GM21381 (cell line): ENCODE data around the gene RPL18.

Experiments
- ATAC-seq: cut with Tn5 transposase; IDR thresholded peaks from one replicate; pipeline ENCODE4 v1.9.1; 2021; ENCODE audit warnings: mild to moderate bottlenecking, moderate library complexity; ENCODE audit not compliant: unreplicated experiment

RPL18 gene

DNA sequence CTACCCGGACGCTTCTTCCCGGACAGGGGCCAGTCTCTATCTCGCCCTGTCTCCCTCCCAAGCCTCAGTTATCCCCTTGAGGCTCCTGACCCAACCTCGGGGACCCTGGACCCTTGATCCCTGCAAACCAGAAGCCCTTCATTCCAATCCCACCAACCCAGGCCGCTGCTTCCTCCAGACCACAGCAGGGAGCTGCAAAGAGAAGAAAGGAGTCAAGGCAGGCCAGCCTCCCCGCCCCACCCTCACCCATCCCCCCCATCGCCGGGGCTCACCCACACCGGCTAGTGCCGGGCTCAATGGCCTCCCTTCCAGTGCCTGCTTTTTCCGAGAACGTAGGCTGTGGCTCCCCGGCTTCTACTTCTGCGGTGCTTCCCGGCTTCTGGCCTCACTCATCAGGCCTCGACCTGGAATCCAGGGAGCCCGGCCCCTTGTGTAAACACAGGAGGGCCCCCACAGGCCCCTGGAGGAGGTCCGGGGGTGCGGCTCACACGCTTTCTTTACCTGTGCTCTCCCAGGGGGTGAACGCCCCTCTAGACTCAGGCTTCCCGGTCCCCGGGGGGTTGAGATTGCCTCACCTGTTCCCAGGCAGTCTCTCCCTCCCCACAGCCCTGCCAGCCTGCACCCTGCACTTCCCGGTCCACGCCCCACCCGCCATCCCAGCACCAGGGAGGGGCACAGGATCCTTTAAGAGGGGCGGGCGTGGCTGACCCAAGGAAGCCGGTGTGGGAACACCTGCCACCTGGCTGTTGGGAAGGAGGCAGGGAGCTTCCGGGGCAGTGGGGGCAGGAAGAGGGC is 4.3 kb downstream of the RPL18 start, which contains the start of gene FAM83E:
Gene FAM83E, minus strand, starts transcription at position 641 of the 795 bp plus-strand sequence. CDS start 1,704 bp downstream, outside the sequence.
- no peak for ATAC-seq

DNA sequence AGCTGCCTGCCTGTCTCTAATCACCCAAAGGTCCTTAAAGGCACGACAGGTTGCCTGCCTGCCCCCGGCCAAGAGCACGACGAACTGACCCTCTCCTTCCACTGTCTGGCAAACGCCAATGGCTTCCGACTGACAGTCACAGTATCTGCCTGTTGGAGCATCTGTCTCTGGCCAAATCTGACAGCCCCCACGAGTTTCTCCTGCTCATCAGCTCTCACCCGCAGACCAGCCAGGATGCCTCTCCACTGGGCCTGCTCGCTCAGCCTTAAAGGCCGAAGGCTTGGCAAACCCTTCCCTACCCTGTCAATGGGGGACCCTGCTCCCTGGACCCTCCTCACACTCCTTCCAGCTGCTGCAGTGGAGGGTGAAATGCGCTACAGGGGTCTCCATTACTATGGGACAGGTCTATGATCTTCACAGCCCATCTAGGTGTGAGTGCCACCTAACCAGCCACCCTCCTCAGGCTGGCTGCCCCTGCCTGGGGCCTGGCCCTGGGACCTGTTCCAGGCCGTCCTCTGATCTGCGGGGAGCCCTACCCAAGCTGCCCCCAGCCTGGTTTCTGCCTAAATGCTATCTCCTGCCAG is 5.0 kb downstream of the RPL18 start:
- no peak for ATAC-seq

- no peak for ATAC-seq
Observed at GRCh38 chr19:48613024-48613851, 5.7 kb downstream of the RPL18 start.

DNA sequence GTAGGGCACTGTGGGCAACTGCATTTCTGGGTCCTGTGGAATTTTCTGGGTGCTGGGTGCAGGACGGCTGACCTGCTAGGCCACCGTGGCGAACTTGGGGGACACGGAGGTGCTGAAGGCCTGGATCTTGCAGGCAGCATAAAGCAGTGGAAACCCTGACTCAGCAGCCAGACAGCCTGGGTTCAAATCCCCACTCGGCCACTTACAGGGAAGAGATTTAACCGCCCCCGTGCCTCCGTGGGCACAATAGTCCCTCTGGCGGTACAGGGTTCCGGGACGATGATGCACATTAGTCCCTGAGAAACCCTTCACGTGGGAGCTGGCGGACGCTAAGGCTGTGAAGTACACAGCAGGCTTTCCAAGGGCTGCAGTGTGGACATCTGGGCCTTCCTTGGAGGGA is 7.1 kb downstream of the RPL18 start:
- no peak for ATAC-seq

DNA sequence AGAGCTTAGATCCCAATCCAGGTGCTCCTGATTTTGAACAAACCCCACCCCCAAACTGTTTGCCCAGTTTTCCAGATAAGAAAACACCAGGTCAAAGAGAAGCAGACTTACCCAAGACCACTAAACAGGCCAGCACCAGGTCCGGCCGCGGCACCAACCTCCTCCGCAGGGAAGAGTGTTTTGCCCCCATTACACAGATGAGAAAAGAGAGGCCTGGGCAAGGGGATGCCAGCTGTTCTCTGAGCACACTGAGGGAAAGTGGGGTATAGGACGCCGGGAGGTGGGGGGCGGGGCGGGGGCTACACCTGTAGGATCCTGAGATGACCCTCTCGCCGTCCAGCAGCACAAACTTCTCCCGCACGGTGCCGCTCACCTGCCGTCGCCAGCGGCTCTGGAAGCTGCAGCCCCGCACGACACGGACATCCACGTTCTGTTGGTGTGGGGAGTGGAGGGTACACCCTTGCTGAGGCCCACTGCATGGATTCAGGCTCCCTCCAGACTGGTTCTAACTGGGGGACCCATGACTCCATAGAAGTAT is 9.3 kb downstream of the RPL18 start:
- ATAC-seq: no peak

DNA sequence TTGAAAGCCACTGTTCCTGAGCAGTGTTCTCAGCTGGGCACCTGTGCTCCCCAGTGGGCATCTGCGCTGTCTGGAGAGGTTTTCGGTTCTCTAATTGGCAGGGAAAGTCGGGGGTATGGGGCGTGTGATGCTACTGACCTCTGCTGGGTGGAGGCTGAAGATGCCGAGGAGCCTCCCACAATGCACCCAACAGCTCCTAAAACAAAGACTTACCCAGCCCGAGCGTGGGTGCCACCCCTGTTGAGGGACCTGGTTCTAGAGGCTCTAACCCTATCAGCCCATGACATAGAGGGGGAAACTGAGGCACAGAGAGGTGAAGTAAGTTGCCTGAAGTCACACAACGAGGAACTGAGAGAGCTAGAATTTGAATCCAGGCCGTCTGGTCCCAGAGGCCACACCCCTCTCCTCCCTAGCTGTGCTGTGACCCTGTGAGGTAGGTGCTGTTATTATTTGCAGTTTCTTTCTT is 10.1 kb downstream of the RPL18 start:
- no peak for ATAC-seq

DNA sequence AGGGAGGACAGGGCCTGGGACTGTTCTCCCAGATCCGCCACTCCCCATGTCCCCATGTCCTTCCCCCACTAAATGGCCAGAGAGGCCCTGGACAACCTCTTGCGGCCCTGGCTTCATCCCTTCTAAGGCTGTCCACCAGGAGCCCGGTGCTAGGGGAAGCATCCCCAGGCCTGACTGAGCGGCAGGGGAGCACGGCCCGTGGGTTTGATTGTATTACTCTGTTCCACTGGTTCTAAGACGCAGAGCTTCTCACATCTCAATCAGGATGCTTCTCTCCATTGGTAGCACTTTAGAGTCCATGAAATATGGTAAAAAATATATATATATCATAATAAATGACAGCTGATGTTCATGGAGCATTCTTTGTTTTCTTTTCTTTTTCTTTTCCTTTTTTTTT is 11.6 kb downstream of the RPL18 start:
- no peak for ATAC-seq

- no peak for ATAC-seq
Observed at GRCh38 chr19:48606463-48607358, 12.3 kb downstream of the RPL18 start, which contains the start of gene SPACA4. TSS of gene SPACA4 (plus strand) at chr19:48606742. CDS start at chr19:48606979, 237 bp downstream.

DNA sequence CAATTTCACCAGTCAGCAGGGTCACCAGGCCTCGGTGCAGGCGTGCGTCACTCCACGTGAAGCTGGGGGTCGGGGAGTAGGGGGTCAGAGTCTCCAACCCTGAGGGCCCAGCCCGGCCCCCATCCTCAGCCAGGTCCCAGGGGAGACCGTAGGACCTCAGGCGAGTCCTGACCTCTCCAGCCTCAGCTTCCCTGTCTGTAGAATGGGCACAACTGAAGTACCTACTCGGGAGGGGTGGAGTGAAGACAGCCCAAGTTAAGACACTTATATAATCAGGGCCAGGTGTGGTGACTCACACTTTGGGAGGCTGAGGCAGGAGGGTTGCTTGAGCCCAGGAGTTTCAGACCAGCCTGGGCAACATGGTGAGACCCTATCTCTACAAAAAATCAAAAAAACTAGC is 15.1 kb downstream of the RPL18 start:
- no peak for ATAC-seq

- ATAC-seq: no peak
Observed at GRCh38 chr19:48603449-48603848, 15.5 kb downstream of the RPL18 start.

DNA sequence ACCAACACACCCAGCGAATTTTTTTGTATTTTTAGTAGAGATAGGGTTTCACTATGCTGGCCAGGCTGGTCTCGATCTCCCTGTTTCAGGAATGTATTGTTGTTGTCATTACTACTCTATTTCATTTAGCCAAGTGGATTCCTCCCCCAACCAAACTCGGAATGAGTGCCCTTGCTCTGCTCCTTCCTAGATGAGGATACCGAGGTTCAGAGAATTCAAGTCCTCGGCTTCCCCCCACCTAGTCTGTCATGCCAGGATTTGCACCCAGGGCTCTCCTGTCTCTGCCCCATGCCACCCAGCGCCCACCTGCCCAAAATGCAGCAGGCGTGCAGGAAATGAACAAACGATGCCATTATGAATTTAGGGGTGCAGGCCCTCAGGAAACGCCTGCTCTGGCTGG is 16.0 kb downstream of the RPL18 start:
- ATAC-seq: no peak

- no peak for ATAC-seq
Observed at GRCh38 chr19:48600679-48601417, 18.1 kb downstream of the RPL18 start.

- no peak for ATAC-seq
Observed at GRCh38 chr19:48598996-48599700, 19.8 kb downstream of the RPL18 start.

DNA sequence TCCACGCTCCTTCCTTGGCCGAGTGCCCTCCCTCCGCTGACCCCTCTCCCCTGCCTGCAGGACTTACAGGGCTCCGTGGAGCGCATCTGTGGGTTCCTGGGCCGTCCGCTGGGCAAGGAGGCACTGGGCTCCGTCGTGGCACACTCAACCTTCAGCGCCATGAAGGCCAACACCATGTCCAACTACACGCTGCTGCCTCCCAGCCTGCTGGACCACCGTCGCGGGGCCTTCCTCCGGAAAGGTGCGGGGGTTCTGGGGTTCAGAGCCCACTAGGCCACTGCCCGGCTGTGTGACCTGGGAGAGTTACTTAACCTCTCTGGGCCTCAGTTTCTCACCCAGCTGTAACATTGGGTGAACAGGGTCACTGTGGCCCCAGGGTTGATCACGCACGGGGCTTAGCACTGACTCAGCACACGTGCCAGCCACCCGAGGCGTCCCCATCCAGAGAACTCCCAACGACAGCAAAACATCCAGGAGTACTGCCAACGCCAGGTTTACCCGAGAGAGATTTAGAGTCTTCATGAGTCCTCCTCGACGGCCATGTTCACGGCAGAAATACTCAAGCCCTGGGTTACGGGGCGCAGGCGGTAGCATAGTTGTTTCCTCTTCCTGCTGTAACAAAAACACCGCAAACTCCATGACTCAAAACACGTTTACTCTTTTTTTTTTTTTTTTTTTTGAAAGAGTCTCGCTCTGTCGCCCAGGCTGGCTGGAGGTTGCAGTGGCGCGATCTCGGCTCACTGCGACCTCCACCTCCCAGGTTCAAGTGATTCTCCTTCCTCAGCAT is 22.1 kb downstream of the RPL18 start:
- no peak for ATAC-seq

- ATAC-seq: no peak
Observed at GRCh38 chr19:48596237-48596636, 22.7 kb downstream of the RPL18 start.

DNA sequence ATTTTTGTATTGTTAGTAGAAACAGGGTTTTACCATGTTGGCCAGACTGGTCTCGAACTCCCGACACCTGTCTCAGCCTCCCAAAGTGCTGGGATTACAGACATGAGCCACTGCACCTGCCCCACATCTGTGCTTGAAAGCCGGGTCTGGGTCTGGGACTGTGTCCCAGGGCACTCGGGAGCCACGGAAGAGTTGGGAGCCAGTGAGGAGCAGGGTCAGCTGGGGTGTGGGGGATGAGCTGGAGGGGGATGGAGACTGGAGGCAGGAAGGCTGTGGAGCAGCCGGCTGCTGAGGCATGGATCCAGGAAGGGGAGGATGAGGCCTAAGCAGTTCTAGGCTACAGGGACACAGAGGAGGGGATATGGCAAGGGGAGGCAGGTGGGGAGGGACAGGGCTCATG is 23.1 kb downstream of the RPL18 start:
- no peak for ATAC-seq

DNA sequence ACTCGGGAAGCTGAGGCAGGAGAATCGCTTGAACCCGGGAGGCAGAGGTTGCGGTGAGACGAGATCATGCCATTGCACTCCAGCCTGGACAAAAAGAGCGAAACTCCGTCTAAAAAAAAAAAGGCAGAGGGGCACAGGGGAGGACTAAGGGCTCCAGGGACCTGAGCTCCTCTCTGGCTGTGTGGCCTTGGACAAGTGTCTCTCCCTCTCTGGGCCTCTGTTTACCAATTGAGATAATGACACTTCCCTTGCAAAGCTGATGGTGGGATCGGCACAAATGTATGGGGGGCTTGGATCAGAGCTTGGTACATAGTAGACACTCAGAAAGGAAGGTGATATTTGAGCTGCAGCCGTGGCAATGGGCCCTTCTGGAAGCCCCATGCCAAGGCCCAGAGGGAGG is 23.8 kb downstream of the RPL18 start:
- no peak for ATAC-seq

DNA sequence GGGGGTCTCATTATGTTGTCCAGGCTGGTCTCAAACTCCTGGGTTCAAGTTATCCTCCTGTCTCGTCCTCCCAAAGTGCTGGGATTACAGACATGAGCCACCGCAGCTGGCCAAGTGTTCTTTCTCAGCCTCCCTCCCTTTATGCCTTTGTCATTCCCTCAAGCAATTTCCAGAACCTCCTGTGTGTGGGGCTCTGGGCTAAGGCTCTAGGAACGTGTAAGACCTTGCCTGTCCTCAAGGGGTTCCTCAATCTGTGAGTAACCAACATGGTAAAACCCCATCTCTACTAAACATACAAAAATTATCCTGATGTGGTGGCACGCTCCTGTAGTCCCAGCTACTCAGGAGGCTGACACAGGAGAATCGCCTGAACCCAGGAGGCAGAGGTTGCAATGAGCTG is 28.0 kb downstream of the RPL18 start:
- ATAC-seq: no peak
